HL-60/S4 treated with phorbol 12-myristate 13-acetate at 8.2 ng/mL for 4 days and 3 days (cell line): ENCODE data around the gene LGALS9.
"Not testable (repeated sequence)": the region's sequence is repeated elsewhere in the genome, so short reads cannot be mapped to it uniquely, and the experiment has no call there.

Source experiments
- in situ Hi-C: fragments of 300-500 bp; cut with MboI; formaldehyde crosslinking; loops from 2 replicates; pipeline ENCODE4 v1.15.0; 2022; ENCODE audit warnings: low sequenced_read_pairs

Gene LGALS9

DNA sequence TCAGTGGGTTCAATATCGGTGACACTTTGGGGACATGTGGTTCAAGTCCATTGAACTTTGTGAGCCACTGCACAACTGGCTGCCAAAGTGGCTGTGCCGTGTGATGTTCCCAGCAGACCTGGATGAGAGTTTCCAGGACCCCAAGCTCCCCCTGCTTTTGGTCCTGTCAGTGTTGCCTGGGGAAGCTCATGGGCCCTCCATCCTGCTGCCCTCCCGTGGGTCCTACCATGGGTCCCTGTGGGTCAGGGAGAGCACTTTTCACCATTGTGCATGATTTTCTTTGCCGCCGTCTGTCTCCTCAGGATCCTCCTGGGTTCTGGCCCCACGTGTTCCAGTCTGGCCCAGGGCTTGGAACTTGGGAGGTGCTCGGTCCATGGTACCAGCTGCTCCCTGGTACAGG lies 38.1 kb downstream of the LGALS9 start:
- in situ Hi-C loops = loop anchor here (25.0 kb wide), 1 partner anchor 218 kb away; the partner anchor contains the start of gene LYRM9

GRCh38 chr17:27669850-27670249 lies 38.9 kb downstream of the LGALS9 start:
- in situ Hi-C loops = loop anchor here (25.0 kb wide), 1 partner anchor 217 kb away; the partner anchor contains the start of gene LYRM9

GRCh38 chr17:27670791-27671590 lies 40.0 kb downstream of the LGALS9 start:
- in situ Hi-C loops = loop anchor here (25.0 kb wide), 1 partner anchor 216 kb away; the partner anchor contains the start of gene LYRM9

GRCh38 chr17:27671591-27671910 lies 40.6 kb downstream of the LGALS9 start:
- in situ Hi-C loops = loop anchor here (25.0 kb wide), 1 partner anchor 216 kb away; the partner anchor contains the start of gene LYRM9

DNA sequence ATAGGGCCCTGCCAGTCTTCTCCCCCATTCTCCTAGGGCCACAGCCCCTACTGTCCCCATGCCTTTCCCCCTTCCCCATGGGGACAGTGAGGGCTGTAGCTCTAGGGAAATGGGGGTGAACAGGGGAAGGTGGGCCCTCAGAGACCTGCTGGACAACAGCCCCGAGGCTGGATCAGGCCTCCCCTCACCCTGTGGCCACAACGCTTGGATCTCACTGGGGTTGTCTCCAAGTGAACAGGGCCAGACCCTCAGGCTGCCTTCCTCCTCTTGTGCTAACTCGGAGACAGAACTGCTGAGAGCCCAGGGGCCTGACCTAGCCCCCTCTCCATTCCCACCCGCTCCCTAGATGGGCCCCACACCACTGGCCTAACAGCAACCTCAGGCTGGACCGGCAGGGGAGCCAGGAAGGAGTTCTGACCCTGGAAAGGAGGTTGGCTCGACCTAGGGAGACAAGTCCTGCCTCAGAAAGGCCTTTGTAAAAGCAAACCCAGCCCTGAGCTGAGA lies 41.0 kb downstream of the LGALS9 start:
- in situ Hi-C loops = loop anchor here (25.0 kb wide), 1 partner anchor 215 kb away; the partner anchor contains the start of gene LYRM9

DNA sequence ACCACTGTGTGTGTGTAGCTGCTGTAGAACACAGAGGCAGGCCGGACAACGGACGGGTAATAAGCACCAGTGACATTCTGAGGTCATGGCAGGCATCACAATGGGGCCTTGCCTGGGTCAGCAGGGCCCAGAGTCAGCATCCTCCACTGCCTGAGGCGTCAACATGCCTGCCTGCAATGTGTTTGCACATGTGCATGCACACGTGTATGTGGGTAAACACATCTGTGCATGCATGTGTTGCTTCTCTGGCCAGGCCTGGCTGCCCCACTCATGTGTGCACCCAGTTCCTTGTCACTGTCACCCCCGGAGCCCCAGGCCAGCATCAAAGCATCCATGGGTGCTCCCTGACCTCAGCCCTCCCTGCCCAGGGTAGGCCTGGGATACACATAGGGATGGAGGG lies 43.3 kb downstream of the LGALS9 start:
- in situ Hi-C loops = loop anchor here (25.0 kb wide), 1 partner anchor 213 kb away; the partner anchor contains the start of gene LYRM9

GRCh38 chr17:27677191-27677590 lies 46.2 kb downstream of the LGALS9 start:
- in situ Hi-C loops = no loop called here

DNA sequence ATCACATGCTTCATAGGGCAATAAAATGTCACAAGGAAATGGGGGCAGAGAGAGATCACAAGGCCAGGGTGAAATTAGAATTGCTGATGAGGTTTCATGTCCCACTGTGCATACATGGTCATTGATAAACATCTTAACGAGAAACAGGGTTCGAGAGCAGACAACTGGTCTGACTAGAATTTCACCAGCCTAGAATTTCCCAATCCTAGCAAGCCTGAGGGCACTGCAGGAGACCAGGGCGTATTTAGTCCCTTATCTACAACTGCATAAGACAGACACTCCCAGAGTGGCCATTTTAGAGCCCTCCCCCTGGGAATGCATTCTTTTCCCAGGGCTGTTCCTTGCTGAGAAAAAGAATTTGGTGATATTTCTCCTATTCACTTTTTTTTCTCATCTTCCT lies 55.3 kb downstream of the LGALS9 start:
- in situ Hi-C loops = not testable (repeated sequence)

- in situ Hi-C loops = no loop called here
These were observed 59.9 kb downstream of the LGALS9 start for GRCh38 chr17:27690882-27691281.

DNA sequence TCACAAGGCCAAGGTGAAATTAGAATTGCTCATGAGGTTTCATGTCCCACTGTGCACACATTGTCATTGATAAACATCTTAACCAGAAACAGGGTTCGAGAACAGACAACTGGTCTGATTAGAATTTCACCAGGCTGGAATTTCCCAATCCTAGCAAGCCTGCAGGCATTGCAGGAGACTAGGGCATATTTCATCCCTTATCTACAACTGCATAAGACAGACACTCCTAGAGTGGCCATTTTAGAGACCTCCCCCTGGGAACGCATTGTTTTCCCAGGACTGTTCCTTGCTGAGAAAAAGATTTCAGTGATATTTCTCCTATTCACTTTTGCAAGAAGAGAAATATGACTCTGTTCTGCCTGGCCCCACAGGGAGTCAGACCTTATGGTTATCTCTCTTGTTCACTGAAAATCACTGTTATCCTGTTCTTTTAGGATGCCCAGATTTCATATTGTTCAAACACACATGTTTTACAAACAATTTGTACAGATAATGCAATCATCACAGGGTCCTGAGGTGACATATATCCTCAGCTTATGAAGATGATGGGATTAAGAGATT lies 64.3 kb downstream of the LGALS9 start:
- in situ Hi-C loops = not testable (repeated sequence)
